Measurements from ENCODE around the gene TXNRD1.
"Not testable (repeated sequence)": the region's sequence is repeated elsewhere in the genome, so short reads cannot be mapped to it uniquely, and the experiment has no call there.

The TXNRD1 gene

DNA sequence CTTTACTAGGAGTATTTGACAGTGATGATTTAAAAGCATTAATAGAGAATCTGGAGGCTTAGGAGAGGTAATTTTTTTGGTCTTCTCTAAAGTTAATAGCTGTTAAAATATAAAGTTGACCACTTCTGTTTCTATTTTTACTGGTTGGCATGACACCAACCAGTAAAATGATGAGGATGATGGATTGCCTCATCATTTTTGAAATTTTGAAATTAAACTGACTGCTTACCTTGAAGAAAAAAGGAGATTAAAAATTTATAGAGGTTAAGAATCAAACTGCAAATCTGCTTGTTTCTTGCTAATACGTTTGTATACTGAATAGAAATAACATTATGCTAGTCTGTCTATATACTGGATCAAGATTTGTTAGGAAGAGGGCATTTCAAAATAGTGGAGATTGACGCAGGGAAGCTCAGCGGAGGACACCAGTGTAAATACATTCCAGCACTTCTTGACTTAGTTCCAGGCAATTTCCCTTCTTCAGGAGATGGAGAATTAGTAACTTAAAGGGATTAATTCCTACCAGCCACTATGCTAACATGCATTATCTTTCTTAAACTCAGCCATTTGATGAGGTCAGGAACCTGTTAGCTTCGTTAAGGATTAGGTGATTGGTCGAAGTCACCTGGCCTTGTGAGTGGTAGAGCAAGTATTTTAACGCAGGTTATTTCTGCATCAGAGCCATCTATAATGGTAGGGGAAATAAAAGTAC is 91.5 kb downstream of the TXNRD1 start:
- DNase-seq = no peak

DNA sequence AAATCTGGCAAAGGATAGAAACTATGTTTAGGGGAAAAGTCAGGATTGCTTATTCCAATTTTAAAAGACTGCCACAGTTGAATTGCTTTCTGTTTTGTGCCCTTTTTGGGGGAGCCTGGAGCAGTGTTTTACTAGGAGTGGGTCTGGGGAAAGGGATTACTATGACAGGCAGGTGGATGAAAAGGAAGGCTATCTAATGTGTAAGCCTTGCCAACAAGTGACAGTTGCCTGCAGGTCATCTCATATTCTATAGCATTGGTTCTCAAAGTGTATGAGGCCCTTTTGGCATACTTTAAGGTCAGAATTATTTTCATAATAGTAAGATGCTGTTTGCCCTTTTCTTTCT is 92.0 kb downstream of the TXNRD1 start:
- DNase-seq = no peak

DNA sequence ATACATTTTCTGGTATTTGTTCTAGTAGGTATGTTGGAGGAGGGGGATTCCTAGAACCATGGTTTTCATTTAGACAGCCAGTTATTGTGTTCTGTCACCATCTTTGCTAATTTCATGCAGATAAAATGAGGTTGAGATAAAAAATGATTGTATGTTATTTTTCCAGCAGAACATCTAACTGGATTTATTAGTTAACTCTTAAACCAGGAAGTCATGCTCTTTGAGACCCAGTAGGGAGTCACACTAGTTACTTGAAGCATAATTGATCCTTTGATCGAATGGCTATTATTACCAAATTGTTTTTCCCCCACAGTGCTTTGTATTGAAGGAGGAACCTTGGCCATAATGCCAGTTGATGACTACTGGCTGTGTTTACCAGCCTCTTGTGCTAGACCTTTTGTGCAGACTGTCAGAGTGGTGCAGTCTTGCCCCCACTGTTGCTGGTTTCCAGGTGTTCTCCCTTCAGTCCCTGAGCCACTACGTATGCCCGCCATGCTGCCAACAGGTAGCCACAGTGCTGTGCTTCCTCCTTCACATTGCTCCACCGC is 93.9 kb downstream of the TXNRD1 start:
- DNase-seq = no peak

DNA sequence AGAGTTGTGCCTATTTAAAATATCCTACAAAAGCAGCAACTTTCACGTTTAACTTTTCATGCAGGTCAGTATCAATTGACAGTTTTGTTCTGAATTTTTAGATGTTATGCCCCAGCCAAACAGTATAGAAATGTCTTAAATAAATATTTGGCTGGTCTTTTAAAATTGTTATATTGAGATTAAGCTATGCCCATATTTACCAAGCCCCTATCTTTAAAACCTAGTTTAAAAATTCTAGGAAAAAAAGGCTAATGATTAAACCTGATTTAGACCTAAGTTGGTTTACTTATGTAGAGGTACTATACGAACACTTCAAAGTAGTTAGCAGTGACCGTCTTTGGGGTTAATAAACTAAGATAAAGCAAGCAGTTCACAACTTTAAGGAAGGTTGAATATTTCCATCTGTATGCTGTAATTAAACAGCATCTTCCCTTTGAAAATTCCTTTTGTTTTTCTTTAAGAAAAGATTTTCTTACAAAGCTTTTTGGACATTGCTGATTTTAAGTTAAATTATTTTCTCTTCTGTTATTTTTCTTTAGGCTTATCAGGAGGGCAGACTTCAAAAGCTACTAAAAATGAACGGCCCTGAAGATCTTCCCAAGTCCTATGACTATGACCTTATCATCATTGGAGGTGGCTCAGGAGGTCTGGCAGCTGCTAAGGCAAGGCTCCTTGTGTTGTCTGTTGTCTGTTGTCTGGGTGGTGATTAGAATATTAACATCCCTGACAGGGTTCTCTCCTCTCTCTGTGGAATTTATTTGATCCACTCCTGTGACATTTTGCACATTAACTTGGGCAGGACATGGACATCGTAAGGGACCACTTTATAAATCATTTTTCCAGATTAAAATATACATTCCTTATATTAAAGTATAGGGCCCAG is 95.4 kb downstream of the TXNRD1 start:
- no peak for DNase-seq

DNA sequence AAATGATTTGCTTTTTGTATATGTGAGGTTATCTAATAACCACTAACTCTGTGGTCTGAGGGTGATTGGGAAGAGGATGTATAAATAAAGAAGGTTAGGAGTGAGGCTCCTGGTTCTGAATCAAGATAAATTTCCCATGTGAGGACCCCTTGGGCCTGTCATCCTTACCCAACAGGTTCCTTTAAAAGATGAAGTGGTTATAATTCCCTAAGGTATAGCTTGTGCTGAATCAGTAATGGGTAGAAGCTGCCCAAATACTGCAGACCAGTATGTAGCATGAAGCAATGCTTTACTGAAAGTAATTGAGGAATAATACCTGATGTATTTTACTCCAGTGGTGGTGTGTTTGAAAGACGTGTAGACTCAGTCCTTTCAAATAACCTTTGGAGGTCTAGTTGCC is 96.6 kb downstream of the TXNRD1 start:
- DNase-seq = no peak

DNA sequence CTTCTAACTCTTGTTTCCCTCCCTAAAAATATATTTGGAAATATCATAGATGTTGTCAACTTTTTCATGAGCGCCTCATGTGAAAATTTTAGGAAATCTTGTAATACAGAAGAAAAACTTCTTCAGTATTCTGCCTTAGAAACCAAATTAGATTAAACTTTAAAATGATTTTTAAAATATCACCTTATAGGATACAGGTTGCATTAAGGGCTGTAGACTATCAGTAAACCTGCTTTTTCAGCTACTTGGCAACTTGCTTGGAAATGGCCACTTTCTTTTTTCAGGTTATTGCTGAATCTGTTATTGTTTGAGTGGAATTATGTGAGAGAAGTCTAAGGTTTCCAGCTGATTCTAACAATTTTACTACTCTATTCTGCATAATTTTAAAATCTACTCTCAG is 97.1 kb downstream of the TXNRD1 start:
- no peak for DNase-seq

DNA sequence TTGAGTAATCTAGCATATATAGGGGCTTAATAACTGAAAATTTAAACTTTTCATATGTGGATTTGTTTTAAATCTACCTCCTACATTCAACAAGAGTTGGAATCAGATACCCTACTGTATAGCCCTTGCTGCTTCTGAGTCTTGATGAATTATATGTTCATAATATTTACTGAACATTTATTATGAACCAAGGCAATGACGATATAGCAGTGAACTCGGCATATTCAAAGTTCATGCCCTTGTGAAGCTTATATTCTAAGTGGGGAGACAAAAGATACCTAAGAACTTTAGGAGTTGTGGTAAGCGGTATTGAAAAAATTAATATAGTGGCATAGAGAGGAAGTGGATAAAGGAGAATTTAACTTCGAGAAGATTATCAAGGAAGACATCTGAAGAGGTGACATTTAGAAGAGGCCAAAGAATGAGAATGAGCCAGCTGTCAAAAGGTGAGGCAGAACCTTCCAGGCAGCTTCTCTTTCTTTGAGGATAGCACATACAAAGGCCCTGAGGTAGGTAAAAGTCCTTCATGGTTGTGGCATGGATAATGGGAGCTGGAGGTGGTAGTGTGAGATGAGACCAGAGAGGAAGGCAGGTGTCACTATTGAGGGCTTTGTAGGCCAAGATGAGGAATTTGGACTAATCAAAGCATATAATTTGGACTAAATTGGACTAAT is 98.1 kb downstream of the TXNRD1 start:
- DNase-seq = no peak

DNA sequence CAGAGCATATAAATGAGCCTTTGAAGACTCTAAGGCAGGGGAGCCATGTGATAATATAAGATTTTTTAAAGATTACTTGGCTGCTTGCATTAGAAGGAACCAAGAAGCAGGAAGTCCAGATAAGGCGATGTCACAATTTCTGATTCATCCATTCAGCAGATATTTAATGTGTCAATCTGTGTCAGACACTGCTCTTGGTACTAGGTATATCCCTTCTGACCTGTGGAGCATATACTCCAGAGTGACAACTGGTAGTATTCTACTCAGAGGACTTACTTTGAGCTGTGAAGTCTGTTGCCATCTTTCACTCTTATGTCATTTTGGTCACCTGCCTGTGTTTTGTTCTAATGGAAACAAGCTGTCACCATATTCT is 98.6 kb downstream of the TXNRD1 start:
- no peak for DNase-seq

DNA sequence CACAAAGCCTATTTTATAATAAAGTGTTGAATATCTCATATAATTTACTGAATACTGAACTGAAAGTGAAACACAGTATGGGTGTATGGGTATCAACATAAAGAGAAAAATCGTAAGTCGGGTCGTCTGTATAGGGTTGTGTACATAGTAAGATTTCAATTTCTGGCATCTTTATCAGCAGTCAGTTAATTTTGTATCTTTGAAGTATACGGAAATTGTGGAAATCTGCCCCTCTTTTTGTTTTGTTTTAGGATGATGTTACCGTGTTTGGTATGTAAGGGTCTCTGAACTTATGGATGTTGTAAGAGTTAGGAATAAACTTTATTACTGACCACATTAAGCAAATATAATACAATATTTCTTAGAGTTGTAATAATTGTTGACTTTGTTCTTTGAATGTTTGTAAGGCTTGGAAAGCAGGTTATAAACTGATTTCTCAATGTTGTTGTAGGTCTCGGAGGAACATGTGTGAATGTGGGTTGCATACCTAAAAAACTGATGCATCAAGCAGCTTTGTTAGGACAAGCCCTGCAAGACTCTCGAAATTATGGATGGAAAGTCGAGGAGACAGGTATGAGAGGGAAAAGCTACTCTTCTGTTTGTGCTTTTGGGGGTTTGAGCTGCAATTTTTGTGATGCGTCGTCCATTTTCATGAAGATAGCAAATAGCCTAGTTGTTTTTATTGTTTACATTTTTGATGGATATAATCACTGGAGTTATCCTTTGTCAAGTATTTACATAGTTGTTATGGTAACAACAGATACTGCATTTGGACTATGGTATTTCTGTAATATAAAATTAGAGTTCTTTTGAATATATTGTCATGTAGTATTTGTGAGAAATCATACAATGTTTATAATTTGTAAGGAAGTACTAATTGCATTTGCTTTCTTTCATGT is 100.0 kb downstream of the TXNRD1 start:
- DNase-seq = no peak

DNA sequence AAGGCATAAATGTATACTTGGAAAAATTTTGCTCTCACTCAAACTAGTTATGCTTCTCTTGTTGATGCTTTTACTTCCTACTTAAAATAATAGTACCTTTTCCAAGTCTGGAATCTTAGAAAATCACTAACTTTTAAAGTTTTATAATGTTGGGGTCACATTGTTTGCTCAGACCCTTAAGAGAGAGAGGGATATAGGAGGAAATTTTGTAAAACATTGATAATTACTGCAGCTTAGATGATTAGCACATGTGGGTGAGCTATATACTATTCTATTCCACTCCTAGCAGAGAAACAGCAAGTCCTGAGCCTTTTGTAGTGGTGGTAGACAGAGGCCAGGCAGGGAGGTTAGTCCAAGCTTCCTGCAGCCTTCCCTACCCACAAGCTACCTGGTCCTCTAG is 101.4 kb downstream of the TXNRD1 start:
- DNase-seq = no peak

DNA sequence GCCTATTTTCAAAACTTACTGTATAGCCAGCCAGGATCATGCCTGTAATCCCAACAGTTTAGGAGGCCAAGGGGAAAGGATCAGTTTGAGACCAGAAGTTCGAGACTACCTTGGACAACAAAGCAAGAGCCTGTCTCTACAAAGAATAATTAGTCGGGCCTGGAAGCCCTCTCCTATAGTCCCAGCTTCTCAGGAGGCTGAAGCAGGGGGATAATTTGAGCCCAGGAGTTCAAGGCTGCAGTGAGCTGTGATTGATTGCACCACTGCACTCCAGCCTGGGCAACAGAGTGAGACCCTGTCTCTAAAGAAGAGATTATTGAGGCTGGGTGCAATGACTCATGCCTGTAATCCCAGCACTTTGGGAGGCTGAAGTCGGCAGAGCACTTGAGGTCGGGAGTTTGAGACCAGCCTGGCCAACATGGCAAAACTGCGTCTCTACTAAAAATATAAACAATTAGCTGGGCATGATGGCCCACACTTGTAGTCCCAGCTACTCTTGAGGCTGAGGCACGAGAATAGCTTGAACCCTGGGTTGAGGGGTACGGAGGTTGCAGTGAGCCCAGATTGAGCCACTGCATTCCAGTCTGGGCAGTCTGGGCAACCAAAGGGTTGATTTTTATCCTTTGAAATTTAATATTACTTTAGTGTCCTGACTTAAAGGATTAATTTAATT is 102.1 kb downstream of the TXNRD1 start:
- no peak for DNase-seq

DNA sequence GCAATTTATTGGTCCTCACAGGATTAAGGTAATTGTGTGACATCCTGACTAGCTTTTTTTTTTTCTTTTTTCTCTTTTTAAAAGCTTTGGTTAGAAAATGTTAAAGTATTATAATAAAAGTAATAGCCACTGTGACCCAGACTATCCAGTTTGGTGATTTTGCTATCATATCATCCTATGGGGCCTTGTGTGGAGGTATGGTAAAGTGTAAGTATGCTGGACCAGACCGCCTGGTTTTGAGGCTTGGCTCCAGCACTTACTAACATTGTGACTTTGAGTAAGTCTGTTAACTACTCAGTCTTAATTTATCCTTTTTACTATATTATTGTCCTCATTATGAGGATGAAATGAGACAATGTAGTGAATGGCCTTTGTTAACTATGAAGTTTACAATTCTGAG is 103.4 kb downstream of the TXNRD1 start:
- DNase-seq = no peak

DNA sequence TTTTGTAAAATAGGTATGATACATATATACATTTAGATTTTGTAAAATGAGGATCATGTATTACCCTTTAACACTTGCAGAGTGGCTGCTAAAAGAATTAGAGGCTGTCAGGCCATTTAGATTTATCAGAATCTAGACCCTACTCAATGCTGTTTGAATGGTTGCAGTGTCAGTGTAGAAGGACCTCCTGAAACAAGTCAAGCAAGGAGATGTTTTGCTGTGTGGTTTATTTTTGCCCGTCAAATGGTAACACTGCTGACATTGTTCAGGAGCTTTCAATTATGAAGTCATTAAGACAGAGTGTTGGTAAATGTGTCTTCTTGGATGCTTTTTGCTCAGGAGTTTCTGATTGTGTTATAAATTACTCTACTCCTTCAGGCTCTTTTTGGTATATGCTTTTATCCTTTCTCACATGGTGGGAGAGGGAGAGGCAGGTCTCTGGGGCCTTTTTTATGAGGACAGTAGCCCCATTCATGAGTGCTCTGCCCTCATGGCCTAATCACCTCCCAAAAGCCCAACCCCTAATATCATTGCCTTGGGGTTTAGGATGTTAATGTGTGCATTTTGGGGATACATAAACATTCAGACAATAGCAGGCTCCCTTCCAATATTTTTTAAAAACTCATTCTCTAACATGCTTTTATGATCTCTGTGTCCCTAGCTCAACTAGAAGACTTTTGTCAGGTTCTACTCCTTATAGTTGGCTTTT is 104.5 kb downstream of the TXNRD1 start:
- DNase-seq = no peak

DNA sequence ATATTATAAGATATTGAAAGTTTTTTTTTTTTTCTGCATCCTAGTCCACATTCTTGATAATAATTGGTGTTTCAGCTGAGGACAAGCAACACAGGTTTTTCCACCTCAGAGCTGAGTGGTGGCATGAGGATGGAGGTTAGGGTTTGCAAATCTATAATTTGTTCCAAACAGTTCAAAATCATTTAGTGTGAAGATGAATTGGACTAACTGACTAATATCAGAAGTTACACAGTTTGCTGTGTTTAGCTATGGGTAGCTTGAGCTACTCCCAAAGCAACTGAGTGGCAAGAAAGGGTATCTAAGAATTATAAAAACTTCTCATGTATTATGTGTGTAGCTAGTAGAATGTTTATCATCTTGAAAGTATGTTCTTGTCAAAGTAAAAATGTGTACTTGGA is 105.0 kb downstream of the TXNRD1 start:
- no peak for DNase-seq

DNA sequence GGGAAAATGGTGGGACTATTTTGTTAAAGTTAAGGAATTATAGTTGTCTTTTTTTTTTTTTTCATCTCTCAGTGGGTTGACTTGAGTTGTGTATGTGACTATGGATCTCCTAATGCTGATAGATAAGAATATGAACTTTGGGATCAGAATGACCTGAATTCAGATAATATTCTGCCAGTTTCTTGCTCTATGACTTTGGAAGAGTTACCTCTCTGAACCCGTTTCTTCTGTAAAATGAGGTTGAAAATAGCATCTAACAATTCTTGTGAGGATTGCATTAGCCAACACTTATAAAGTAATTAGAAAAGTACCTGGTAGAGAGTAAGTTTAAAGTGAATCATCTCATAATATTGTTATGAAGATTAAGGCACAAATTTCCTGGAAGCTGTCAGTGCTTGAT is 106.4 kb downstream of the TXNRD1 start:
- no peak for DNase-seq

DNA sequence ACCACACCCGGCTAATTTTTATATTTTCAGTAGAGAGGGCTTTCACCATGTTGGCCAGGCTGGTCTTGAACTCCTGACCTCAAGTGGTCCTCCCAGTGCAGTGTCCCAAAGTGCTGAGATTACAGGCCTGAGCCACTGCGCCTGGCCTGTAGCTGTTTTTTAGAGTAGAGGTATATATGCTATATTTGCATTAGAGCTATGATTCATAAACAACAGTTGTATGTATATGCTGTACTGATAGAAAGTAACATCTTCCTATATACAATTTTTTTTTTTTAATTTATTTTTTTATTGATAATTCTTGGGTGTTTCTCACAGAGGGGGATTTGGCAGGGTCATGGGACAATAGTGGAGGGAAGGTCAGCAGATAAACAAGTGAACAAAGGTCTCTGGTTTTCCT is 107.0 kb downstream of the TXNRD1 start:
- not testable (repeated sequence) for DNase-seq

DNA sequence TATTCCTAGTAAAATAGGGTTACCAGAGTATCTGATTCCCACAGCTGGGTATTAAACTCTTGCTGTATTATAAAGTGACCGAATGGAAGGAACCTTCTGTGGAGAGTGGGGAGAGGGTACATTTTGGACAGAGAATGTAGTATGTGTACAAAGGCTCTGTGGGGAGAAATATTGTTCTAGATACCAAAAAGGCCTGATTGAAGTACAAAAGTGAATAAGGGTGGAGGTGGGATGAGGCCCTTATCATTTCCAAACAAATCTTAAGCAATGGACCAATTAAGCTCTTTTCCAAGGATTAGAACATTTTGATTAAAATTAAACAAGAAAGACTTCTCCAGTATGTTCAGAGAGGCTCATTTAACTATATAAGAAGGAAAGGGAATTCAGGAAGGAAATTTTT is 108.3 kb downstream of the TXNRD1 start:
- no peak for DNase-seq

DNA sequence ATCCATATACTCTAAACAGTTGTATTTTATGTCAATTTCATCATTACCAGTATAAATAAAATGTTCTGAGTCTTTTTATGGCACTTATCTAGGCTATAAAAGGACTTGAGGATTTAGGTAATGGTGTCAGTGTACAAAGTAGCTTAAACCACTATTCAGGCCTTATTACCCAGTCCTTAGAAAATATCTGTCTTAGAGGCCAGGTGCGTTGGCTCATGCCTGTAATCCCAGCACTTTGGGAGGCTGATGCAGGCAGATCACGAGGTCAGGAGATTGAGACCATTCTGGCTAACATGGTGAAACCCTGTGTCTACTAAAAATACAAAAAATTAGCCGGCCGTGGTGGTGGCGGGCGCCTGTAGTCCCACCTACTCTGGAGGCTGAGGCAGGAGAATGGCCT is 112.7 kb downstream of the TXNRD1 start:
- not testable (repeated sequence) for DNase-seq

DNA sequence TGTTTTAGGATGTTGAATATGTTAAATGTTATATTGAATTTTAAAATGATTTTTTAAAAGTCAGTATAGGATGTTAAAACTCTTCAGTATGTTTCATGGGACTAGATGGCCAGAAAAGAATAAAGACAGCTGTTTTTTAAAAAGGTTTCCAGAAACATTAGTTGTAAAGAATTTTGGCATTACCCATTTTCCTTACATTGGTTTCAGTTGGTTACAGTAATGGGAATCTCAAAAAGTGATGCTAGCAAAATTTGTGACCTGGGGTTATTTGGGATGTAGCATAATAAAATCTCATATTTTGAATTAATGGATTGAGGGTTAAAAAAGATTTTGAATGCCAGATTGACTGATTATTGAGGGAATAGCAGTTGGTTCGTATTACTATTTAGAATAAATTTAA is 113.2 kb downstream of the TXNRD1 start:
- no peak for DNase-seq

DNA sequence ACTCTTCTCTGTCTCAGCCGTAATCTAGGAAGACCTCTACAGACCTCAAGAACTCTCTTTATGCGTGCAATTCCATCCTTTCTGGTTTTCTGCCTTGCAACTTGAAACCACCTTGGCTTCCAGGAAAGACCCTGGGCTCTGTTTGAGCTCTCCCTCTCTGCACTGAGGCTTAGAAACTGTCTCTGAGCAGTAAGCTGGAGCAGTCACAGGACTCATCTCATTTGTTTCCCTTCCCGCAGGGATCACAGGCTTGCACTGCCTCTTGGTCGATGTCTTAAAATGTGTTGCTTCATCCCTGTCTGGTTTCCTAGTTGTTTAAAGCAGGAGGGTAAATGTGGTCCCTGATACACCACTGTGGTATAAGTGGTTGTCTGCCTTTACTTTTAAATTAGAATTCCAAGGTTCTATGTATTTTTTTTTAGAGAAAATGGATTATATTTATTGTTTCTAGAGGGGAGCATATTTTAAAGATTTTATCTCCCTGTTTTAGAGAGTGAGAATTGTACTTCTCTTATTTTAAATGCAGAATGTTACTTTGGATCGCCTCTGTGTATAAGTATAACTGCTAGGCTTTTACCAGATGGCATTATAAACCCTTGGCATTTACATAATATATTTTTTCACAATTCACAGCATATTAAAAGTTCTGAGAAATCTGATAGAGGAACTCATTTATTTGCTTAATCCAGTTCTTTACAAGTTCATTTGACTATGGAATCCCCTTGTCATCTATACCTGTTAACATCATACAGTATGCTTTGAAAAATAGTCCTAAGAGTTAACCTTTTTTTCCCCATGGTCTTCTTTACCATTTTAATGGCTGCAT is 114.3 kb downstream of the TXNRD1 start:
- no peak for DNase-seq

DNA sequence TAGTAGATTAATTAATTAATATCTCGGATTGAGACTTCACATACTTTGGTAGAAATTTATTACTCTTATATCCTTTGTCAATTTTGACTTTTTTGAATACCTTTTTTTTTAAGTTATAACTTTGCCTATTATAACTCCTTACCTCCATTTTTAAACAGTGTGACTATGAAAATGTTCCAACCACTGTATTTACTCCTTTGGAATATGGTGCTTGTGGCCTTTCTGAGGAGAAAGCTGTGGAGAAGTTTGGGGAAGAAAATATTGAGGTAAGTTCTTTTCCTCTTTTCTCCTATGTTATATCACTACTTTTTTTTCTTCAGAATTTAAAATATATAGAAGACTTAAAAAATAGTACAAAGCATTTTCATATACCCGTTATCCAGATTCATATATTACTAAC is 115.8 kb downstream of the TXNRD1 start:
- DNase-seq = no peak
